D341Med (cell line): ENCODE measurements around the gene ADAT3.
"Not testable (repeated sequence)": the region's sequence is repeated elsewhere in the genome, so short reads cannot be mapped to it uniquely, and the experiment has no call there.

Source experiments
- DNase-seq: peaks from one replicate; pipeline ENCODE4 v3.0.0; 2012; ENCODE audit warnings: low spot score

ADAT3 gene

GRCh38 chr19:1882786-1883692, 22.2 kb upstream of the ADAT3 start:
- DNase-seq, result no peak

DNA sequence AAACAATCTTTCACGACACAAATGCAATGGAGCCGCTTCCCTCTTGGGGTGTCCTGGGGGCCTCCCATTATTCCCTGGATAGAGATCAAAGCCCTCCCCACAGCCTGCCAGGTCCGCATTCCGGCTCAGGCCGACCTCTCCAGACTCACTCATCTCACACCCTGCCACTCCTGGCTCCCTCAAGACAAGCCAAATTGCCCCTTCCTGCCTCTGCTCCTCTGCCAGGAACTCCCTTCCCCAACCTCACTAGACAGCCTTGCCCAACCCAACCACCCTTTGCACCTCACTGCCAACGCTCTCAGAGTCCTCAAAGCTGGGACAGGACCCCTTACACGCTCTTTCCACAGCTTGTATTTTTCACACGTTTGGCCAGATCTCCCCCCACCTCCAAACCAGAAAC, 21.4 kb upstream of the ADAT3 start:
- no peak for DNase-seq

DNA sequence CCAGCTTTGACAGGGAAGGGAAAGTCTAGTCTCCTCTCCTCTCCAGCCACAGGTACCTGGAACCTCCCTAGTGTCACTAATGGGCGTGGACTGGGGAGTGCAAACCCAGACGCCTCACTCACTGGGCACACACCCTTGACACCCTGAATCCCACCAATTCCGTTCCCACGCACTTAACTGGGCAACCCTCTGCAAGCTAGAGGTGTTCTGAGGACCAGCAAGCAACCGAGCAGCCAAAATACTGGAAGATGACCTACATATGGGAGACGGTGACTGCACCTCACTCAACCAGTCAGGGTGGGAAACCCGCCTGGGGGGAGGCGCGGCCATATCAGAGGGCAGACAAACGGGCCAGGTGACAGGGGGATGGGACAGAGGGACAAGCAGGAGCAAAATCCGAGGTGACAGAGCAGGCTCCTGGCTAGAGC, 20.9 kb upstream of the ADAT3 start:
- DNase-seq, result no peak

DNA sequence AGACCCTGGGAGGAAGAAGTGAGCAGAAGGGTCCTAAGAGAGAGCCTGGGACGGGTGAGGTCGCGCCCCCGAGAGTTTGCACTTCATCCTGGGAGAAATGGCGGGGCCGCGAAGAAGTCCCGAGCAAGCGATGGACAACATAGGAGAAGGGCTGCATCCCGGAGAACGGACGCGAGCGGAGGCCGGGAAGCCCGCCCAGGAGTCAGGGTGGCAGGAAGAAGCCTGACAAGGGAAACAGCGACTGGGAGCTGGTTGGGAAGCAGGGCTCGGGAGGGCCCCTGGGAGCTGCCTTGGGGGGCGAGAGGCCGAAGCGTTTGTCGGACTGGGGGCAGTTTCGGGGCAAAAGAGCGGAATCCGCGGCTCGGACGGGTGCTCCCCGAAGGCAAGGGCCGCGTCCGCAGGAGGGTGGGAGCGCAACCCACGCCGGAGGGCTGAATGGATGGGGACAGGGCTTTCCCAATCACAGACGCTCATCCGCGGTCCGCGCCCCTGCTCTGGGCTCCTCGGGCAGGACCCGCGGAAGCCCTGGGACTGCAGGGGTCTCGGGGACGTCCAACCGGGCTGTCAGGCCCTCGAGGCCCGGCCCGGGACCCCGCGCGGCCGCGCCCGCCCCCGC, 20.4 kb upstream of the ADAT3 start:
- peak; percentile 63 for DNase-seq

GRCh38 chr19:1885398-1886119, 19.6 kb upstream of the ADAT3 start, which contains the start of gene ABHD17A:
ABHD17A (minus strand) TSS chr19:1885496; CDS start chr19:1881566, 3,930 bp downstream.
- DNase-seq, result peak; percentile 97

- DNase-seq, result not testable (repeated sequence)
These were observed 18.8 kb upstream of the ADAT3 start for GRCh38 chr19:1886360-1886759.

DNA sequence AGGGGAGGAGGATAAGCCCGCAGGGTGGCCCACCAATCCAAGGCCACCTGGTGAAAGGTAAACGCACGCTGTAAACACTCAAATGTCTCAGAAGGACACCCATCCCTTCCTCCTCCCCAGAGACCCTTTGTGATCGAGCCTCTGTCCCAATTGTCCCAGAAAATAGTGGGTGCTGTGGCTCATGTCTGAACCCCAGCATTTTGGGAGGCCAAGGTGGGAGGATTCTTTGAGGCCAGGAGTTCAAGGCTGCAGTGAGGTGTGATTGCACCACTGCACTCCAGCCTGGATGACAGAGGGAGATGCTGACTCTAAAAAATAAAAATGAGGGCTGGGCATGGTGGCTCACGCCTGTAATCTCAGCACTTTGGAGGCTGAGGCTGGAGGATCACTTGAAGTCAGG, 16.8 kb upstream of the ADAT3 start:
- DNase-seq, result no peak

GRCh38 chr19:1889907-1890306, 15.3 kb upstream of the ADAT3 start:
- DNase-seq, result no peak

DNA sequence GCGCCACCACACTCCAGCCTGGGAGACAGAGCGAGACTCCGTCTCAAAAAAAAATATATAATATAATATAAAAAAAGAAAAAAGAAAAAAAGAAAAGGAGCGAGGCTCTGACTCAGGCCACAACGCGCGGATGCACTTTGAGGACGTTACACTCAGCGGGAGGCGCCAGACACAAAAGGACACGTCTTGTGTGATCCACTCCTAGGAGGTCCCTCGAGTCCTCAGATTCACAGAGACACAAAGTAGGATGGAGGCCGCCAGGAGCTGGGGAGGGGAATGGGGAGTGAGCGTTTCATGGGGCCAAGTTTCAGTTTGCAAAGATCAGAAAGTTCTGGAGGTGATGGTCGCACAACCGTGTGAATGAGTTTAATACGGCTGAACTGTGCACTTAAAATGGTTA, 11.4 kb upstream of the ADAT3 start:
- no peak for DNase-seq

DNA sequence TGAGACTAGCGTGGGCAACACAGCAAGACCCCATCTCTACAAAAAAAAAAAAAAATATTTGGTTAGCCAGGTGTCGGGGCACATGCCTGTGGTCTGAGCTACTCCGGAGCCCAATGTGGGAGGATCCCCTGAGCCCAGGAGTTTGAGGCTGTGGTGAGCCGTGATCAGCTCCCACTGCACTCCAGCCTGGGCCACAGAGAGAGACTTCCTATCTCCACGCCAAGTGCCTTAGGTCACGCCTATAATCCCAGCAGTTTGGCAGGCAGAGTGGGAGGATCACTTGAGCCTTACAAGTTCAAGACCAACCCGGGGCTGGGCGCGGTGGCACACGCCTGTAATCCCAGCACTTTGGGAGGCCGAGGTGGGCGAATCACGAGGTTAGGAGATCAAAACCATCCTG, 8.7 kb upstream of the ADAT3 start:
- DNase-seq, result no peak

DNA sequence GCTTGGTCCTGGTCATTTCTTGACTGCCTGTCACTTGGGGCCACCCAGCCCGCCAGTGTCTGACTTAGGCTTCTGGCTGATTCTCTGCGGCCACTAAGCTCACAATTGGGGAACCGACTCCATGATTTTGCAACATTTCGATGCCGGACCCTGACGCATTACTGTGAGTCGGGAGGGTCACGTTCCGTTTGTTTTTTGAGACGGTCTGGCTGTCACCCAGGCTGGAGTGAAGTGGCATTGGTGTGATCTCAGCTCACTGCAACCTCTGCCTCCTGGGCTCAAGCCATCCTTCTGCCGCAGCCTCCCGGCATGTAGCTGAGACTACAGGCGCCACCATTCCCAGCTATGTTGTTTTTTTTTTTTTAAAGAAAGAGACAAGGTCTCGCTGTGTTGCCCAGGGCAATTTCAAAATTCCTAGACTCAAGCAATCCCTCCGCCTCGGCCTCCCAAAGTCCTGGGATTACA, 3.2 kb upstream of the ADAT3 start:
- no peak for DNase-seq

DNA sequence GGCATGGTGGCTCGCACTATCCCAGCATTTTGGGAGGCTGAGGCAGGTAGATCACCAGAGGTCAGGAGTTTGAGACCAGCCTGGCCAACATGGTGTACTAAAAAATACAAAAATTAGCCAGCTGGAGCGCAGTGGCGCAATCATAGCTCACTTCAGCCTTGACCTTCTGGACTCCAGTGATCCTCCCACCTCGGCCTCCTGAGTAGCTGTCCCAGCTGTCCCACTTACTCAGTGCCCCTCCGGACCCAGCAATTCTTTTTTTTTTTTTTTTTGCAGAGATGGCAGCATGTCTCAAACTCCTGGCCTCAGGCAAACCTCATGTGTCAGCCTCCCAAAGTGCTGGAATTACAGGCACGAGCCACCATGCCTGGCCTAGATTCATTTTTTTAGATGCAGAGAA, 2.3 kb upstream of the ADAT3 start:
- DNase-seq, result no peak

- DNase-seq, result no peak
These were observed 414 bp upstream of the ADAT3 start for GRCh38 chr19:1904860-1905109.

DNA sequence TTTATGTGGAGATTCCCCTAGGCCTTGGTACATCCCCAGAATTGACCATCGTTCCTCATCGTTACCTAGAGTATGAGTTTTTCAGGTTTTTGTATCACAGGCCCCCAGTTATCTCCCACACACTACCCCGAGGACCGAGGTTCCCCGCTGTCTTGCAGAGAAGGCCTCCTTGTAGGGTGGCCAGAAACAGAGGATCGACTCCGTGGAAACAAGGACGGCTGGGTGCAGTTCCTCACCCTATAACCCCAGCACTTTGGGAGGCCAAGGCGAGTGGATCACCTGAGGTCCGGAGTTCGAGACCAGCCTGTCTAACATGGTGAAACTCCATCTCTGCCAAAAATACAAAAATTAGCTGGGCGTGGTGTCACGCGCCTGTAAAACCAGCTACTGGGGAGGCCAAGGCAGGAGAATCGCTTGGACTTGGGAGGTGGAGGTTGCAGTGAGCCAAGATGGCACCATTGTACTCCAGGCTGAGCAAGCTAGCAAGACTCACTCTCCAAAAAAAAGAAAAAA, 720 bp downstream of the ADAT3 start:
- DNase-seq, result no peak

- no peak for DNase-seq
These were observed 1.9 kb downstream of the ADAT3 start for GRCh38 chr19:1906985-1907562.

- no peak for DNase-seq
These were observed 2.6 kb downstream of the ADAT3 start for GRCh38 chr19:1907563-1908363.

DNA sequence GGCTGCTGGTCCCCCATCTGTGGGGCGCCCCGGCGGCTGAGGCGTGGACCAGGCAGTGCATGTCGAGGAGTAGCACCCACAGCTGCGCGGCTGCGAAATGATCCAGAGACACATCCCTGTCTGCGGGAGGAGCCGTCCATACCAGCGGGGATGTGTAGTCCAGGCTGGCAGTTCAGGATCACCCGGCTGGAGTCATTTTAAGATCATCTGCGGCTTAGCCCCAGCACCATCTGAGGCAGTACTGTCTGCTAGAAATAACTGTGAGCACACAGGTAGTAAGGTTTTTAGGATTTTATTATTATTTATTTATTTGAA, 3.1 kb downstream of the ADAT3 start:
- no peak for DNase-seq

DNA sequence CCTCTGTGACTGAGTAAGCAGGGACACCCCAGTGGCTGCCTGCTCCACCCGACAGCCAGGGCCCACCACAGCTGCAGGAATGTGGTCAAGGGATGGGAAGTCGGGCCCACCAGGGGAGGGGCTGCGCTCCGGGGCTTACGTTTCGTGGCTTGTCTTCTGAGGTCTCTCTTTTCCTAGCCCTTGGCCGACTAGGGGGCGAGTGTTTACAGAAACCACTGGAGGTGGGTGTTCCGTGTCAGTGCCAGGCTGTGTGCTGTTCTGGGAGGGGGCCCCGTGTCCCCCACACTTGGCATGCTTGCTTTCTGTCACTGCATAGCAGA, 4.5 kb downstream of the ADAT3 start:
- no peak for DNase-seq

GRCh38 chr19:1910177-1910576, 5.0 kb downstream of the ADAT3 start:
- DNase-seq, result peak; percentile 26

- no peak for DNase-seq
These were observed 5.9 kb downstream of the ADAT3 start for GRCh38 chr19:1911098-1911497.

GRCh38 chr19:1911995-1912394, 6.8 kb downstream of the ADAT3 start:
- peak; percentile 37 for DNase-seq
